Measurements from ENCODE around the gene PRKCE.

- TF ChIP-seq CTCF (IDR thresholded peaks at IDR 0.05 in 2 of 3, conservative IDR thresholded peaks at IDR 0.05 in 1 of 3; ENCODE audit: borderline replicate concordance in 1 of 3, insufficient read depth in 1 of 3, low read depth in 2 of 3, low read length in 2 of 3) (no peak), EZH2phosphoT487 (IDR thresholded peaks at IDR 0.05; ENCODE audit: borderline replicate concordance) (no peak), ZBTB33 (IDR thresholded peaks at IDR 0.05; ENCODE audit: extremely low read depth, insufficient replicate concordance, low read length) (no peak), REST (IDR thresholded peaks at IDR 0.05; ENCODE audit: low read depth) (no peak), POLR2A (IDR thresholded peaks at IDR 0.05; ENCODE audit: borderline replicate concordance, extremely low read depth, insufficient read depth, insufficient read length) (no peak)
Observed at GRCh38 chr2:45907592-45907991, 256.1 kb downstream of the PRKCE start.
